Liver (tissue), 9 donors: Measurements from ENCODE around the gene NKX1-2. TPM values are rescaled to one million over a fixed set of nuclear protein-coding genes. Genes with fewer than 3 reads are reported as not detected.

Source experiments
- DNase-seq: peaks from one replicate; pipeline ENCODE4 v3.0.0-alpha.2; 2017; ENCODE audit warnings: low spot score
- H3K27ac ChIP-seq, 2 donors: one replicate each; pipeline ENCODE4 v1.7.0; 2013; ENCODE audit warnings: inconsistent platforms in 2 of 2, low read length in 2 of 2, control low read depth in 1 of 2, low read depth in 1 of 2, mild to moderate bottlenecking in 1 of 2
- H3K27me3 ChIP-seq, 4 donors: one replicate each; pipeline versions ENCODE4 v1.6.1 to v1.7.0; 2013; ENCODE audit warnings: low read length in 3 of 4, inconsistent platforms in 1 of 4, mild to moderate bottlenecking in 1 of 4, moderate library complexity in 1 of 4; ENCODE audit not compliant: control insufficient read depth in 4 of 4, insufficient read depth in 4 of 4
- H3K36me3 ChIP-seq, 4 donors: one replicate each; pipeline versions ENCODE4 v1.6.1 to v1.7.0; 2013; ENCODE audit warnings: low read length in 3 of 4, mild to moderate bottlenecking in 3 of 4, low read depth in 1 of 4, moderate library complexity in 1 of 4; ENCODE audit not compliant: control insufficient read depth in 4 of 4, insufficient read depth in 3 of 4
- H3K4me1 ChIP-seq, 4 donors: one replicate each; pipeline versions ENCODE4 v1.6.1 to v1.7.0; 2013; ENCODE audit warnings: low read length in 3 of 4, mild to moderate bottlenecking in 3 of 4, moderate library complexity in 1 of 4; ENCODE audit not compliant: control insufficient read depth in 4 of 4, insufficient read depth in 4 of 4
- H3K4me3 ChIP-seq, 3 donors: one replicate each; pipeline versions ENCODE4 v1.6.1 to v1.7.0; 2013; ENCODE audit warnings: low read length in 3 of 3, control low read depth in 1 of 3, low read depth in 1 of 3, mild to moderate bottlenecking in 1 of 3
- H3K9ac ChIP-seq, 2 donors: one replicate each; pipeline ENCODE4 v1.7.0; 2013; ENCODE audit warnings: low read length in 2 of 2, mild to moderate bottlenecking in 2 of 2, moderate library complexity in 2 of 2, control low read depth in 1 of 2, low read depth in 1 of 2
- H3K9me3 ChIP-seq, 4 donors: one replicate each; pipeline versions ENCODE4 v1.6.1 to v1.7.0; 2013; ENCODE audit warnings: low read length in 3 of 4; ENCODE audit not compliant: control insufficient read depth in 4 of 4
- ATF3 ChIP-seq: IDR thresholded peaks from 2 replicates; pipeline ENCODE4 v1.6.1; 2016; ENCODE audit warnings: antibody characterized with exemption
- CTCF ChIP-seq: fragments of 150-350 bp; IDR thresholded peaks from 2 replicates; pipeline ENCODE4 v1.5.1; 2017; ENCODE audit warnings: improper control_type of control experiment, low read depth, low read length; ENCODE audit not compliant: missing input control
- EGR1 ChIP-seq, 2 donors: IDR thresholded peaks; 2 replicates each; pipeline ENCODE4 v1.6.1; 2016 to 2018; ENCODE audit warnings: antibody characterized with exemption in 2 of 2, low read depth in 2 of 2
- FOXA1 ChIP-seq: IDR thresholded peaks from 2 replicates; pipeline ENCODE4 v1.6.1; 2016; ENCODE audit warnings: antibody characterized with exemption
- FOXA2 ChIP-seq: IDR thresholded peaks from 2 replicates; pipeline ENCODE4 v1.6.1; 2016; ENCODE audit warnings: antibody characterized with exemption
- GABPA ChIP-seq, 2 donors: IDR thresholded peaks in 1 of 2; conservative IDR thresholded peaks in 1 of 2; 2 replicates each; pipeline ENCODE4 v1.6.1; 2016; ENCODE audit warnings: antibody characterized with exemption in 2 of 2, mild to moderate bottlenecking in 1 of 2, moderate library complexity in 1 of 2
- HNF4A ChIP-seq, 2 donors: conservative IDR thresholded peaks; 2 replicates each; pipeline ENCODE4 v1.6.1; 2016; ENCODE audit warnings: antibody characterized with exemption in 2 of 2, mild to moderate bottlenecking in 2 of 2
- HNF4G ChIP-seq: IDR thresholded peaks from 2 replicates; pipeline ENCODE4 v1.6.1; 2016; ENCODE audit warnings: antibody characterized with exemption
- JUND ChIP-seq, 2 donors: IDR thresholded peaks; 2 replicates each; pipeline ENCODE4 v1.6.1; 2016; ENCODE audit warnings: antibody characterized with exemption in 2 of 2
- MAX ChIP-seq: IDR thresholded peaks from 2 replicates; pipeline ENCODE4 v1.6.1; 2016; ENCODE audit warnings: antibody characterized with exemption
- NR2F2 ChIP-seq: IDR thresholded peaks from 2 replicates; pipeline ENCODE4 v1.6.1; 2016; ENCODE audit warnings: antibody characterized with exemption
- RAD21 ChIP-seq, 2 donors: IDR thresholded peaks; 2 replicates each; pipeline ENCODE4 v1.6.1; 2016; ENCODE audit warnings: antibody characterized with exemption in 2 of 2, mild to moderate bottlenecking in 2 of 2
- REST ChIP-seq: IDR thresholded peaks from 2 replicates; pipeline ENCODE4 v1.6.1; 2016; ENCODE audit warnings: antibody characterized with exemption, mild to moderate bottlenecking
- RXRA ChIP-seq, 2 donors: IDR thresholded peaks; 2 replicates each; pipeline ENCODE4 v1.6.1; 2017 to 2018; ENCODE audit warnings: antibody characterized with exemption in 2 of 2, mild to moderate bottlenecking in 1 of 2
- SP1 ChIP-seq: IDR thresholded peaks from 2 replicates; pipeline ENCODE4 v1.6.1; 2018; ENCODE audit warnings: antibody characterized with exemption, mild to moderate bottlenecking
- TAF1 ChIP-seq: conservative IDR thresholded peaks from 2 replicates; pipeline ENCODE4 v1.6.1; 2016; ENCODE audit warnings: antibody characterized with exemption, mild to moderate bottlenecking
- YY1 ChIP-seq: IDR thresholded peaks from 2 replicates; pipeline ENCODE4 v1.6.1; 2016; ENCODE audit warnings: antibody characterized with exemption, mild to moderate bottlenecking
- ZBTB33 ChIP-seq: IDR thresholded peaks from 2 replicates; pipeline ENCODE4 v1.6.1; 2016; ENCODE audit warnings: antibody characterized with exemption
- WGBS: extraction: QIAGEN DNeasy Blood & Tissue Kit; methylation state at CpG from one replicate; pipeline ENCODE4 v1.1.7; 2013; 5-methylcytosine and 5-hydroxymethylcytosine counted together
- polyA plus RNA-seq, 2 donors: library from polyadenylated mRNA; stranded (reverse) in 1 of 2; unstranded in 1 of 2; fragments of 200-250 nt in 1 of 2; fragments of >200 nt in 1 of 2; fragmentation: Nextera tagmentation in 1 of 2; extraction: Ambion mirVana in 1 of 2; gene quantifications; one replicate each; pipeline versions ENCODE4 v1.2.1 to v1.2.3, GENCODE V29; 2013 to 2015
- total RNA-seq, 2 donors: library from RNA; depleted of rRNA; stranded (reverse); fragments of >200 nt; gene quantifications; one replicate each; pipeline ENCODE4 v1.2.3, GENCODE V29; 2014
- donor health status: healthy.
- donor health status: healthy.
- donor health status: healthy.
- donor health status: healthy.
- donor health status: healthy.

NKX1-2 gene
- total and polyA plus RNA-seq, 4 donors = not detected

- WGBS = 86% methylated on average over 6 of the region's 6 CpGs
- Histone ChIP-seq H3K36me3 (no peaks in the 10 kb centered on the region), H3K9me3 (no peaks in the 10 kb centered on the region), H3K27me3 (no peaks in the 10 kb centered on the region), H3K27ac (no peak overlapping the region), H3K9ac (no peak overlapping the region), H3K4me3 (no peak overlapping the region), H3K4me1 (peaks cover 26 to 68% (median 58%) of the 10 kb centered on the region in 4 donors)
- no peak for DNase-seq
- TF ChIP-seq HNF4A (conservative IDR thresholded peaks at IDR 0.05) (no peak), TAF1 (no peak), SP1 (no peak), ZBTB33 (no peak), NR2F2 (no peak), YY1 (no peak), RXRA (IDR thresholded peaks at IDR 0.05) (no peak), FOXA2 (no peak), JUND (IDR thresholded peaks at IDR 0.05) (no peak), GABPA (IDR thresholded peaks at IDR 0.05 in 1 of 2, conservative IDR thresholded peaks at IDR 0.05 in 1 of 2) (no peak), MAX (no peak), RAD21 (IDR thresholded peaks at IDR 0.05) (no peak), REST (no peak), ATF3 (no peak), FOXA1 (no peak), EGR1 (IDR thresholded peaks at IDR 0.05; ENCODE audit: low read depth in 2 of 2) (no peak), CTCF (no peak), HNF4G (no peak)
These were observed 22.2 kb upstream of the NKX1-2 start for GRCh38 chr10:124472071-124472470.
